ENCODE measurements around the gene KCNH2.

DNA sequence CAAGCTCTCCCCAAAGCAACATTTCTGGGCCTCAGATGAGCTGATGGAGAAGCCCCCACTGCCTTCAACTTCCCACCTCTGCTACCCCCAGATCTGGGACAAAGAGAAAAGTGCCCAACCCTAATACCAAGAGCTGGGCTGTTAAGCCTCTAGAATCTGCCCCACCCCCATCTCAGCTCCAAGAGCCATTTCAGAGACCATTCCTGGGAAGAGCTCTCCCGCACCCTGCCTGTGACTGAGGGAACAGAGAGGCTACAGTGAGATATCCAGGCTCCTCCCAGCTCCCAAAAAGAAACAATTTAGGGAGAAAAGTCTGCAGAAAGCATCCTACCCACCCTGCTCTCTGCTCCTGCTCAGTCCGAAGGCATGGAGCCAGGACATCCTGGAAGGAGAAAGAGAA lies 2.5 kb upstream of the KCNH2 start:
- TF ChIP-seq, protein P1, sequence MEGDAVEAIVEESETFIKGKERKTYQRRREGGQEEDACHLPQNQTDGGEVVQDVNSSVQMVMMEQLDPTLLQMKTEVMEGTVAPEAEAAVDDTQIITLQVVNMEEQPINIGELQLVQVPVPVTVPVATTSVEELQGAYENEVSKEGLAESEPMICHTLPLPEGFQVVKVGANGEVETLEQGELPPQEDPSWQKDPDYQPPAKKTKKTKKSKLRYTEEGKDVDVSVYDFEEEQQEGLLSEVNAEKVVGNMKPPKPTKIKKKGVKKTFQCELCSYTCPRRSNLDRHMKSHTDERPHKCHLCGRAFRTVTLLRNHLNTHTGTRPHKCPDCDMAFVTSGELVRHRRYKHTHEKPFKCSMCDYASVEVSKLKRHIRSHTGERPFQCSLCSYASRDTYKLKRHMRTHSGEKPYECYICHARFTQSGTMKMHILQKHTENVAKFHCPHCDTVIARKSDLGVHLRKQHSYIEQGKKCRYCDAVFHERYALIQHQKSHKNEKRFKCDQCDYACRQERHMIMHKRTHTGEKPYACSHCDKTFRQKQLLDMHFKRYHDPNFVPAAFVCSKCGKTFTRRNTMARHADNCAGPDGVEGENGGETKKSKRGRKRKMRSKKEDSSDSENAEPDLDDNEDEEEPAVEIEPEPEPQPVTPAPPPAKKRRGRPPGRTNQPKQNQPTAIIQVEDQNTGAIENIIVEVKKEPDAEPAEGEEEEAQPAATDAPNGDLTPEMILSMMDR (IDR thresholded peaks at IDR 0.05): no peak
- TF ChIP-seq POLR2AphosphoS5 (IDR thresholded peaks at IDR 0.05; ENCODE audit: low read depth, low read length) (no peak), SIN3A (IDR thresholded peaks at IDR 0.05; ENCODE audit: borderline replicate concordance, insufficient read depth, low read depth, low read length) (no peak)
- TF ChIP-seq, protein P2, sequence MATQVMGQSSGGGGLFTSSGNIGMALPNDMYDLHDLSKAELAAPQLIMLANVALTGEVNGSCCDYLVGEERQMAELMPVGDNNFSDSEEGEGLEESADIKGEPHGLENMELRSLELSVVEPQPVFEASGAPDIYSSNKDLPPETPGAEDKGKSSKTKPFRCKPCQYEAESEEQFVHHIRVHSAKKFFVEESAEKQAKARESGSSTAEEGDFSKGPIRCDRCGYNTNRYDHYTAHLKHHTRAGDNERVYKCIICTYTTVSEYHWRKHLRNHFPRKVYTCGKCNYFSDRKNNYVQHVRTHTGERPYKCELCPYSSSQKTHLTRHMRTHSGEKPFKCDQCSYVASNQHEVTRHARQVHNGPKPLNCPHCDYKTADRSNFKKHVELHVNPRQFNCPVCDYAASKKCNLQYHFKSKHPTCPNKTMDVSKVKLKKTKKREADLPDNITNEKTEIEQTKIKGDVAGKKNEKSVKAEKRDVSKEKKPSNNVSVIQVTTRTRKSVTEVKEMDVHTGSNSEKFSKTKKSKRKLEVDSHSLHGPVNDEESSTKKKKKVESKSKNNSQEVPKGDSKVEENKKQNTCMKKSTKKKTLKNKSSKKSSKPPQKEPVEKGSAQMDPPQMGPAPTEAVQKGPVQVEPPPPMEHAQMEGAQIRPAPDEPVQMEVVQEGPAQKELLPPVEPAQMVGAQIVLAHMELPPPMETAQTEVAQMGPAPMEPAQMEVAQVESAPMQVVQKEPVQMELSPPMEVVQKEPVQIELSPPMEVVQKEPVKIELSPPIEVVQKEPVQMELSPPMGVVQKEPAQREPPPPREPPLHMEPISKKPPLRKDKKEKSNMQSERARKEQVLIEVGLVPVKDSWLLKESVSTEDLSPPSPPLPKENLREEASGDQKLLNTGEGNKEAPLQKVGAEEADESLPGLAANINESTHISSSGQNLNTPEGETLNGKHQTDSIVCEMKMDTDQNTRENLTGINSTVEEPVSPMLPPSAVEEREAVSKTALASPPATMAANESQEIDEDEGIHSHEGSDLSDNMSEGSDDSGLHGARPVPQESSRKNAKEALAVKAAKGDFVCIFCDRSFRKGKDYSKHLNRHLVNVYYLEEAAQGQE (IDR thresholded peaks at IDR 0.05; ENCODE audit: insufficient read depth in 1 of 2, low read depth in 2 of 2, low read length in 1 of 2): no peak
